AG20443 (cell line): Measurements from ENCODE around the gene IRF2.
A peak's percentile ranks its signal among the peaks of the same experiment; 100 is the strongest.

Experiments used
- DNase-seq: peaks from one replicate; pipeline ENCODE4 v3.0.0; 2012; ENCODE audit warnings: low spot score, mixed read lengths

Gene IRF2

DNA sequence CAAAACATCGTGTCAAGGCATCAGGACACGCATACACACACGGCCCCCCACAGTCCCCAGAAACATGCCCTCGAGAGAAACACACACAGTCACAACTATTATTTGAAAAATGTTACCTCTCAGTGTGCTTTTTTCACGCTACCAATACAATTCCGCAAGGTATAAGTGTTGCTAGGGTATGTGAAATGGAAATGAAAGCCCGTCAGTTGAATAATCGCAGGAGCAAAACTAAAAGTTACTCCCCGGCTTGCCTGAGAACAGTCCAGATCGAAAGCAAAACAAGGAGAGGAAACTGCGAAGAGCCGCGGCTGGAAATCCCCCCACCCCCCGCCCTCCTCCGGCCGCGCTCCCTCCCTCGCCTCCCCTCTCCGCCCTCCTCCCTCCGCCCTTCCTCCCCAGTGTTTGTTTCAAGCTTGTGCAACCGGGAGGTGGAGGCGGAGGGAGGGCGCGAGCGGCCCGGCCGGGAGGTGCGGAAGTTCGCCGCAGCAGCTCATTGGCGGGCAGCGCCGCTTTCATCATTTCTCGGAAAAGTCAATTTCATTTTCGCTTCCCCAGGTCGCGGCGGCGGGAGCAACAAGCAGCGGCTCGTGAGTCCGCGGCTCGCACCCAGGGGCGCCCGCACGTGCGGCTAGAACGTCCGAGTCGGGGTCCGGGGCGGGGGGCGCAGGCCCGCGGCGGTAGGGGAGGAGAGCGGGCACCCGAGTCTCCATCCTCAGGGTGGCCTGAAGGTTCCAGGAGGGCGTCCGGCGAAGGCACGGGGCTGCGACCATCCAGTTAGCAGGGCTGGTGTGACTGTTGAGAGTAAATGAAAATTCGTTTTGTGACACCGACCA is at the start of gene IRF2:
IRF2 (minus strand) TSS at position 288 of the 833 bp plus-strand sequence. CDS start 45,486 bp downstream, outside the sequence.
- peak; percentile 98 for DNase-seq

DNA sequence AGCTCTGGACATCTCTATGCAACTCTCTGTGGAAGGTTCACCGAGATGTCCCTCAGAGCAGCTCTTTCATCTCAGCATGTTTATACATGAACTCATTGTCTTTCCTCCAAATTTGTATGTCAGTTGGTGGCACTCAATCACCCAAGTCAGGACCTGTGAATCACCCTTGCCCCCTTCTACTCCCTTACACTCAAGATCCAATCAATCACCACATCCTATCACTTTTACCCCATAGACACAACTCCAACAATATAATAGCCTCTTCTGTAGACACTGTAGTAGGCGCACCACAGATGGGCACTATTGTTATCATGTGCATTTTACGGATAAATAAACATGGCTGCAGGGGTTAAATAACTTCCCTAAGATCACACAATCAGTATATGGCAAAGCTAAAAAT is 41.3 kb upstream of the IRF2 start:
- DNase-seq, result no peak

DNA sequence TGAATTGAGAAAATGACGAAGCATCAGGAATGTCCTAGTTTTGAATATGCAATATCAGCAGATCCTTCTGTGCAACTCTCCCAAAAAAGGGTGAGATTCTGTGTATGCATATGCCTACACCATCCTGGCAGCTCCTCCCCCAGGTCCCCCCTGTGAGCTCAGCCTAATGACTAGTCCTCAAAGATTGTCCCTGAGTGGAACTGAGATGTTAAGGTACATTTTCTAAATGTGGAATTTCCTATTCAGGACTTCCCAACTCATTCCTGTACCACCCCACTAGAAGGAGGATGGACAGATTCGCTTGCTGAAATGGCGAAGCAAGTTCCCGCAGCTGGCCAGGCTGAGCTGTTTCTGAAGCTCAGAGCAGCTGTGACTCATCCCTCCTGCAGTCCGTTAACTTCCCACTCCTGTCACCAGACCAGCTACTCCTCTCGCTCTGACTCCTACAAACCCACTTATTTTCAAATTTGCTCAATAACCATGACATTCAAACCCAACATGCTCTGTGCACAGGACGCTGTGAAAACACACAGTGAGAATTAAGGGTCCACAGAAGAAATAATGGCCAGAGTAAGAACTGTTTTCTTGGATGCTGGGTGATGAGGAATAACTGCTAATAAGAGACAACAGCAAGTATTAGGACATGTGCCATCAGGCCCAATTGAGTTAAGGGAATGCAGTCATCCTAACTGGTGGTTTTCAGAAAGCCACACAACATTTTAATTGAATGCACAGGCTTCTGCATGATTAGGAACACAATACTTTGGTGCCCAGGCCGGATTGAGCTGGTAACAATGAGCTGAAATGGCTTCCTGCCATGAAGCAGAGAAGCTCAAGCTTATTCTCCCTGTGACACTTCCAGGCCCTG is 40.0 kb upstream of the IRF2 start:
- DNase-seq, result peak; percentile 96

DNA sequence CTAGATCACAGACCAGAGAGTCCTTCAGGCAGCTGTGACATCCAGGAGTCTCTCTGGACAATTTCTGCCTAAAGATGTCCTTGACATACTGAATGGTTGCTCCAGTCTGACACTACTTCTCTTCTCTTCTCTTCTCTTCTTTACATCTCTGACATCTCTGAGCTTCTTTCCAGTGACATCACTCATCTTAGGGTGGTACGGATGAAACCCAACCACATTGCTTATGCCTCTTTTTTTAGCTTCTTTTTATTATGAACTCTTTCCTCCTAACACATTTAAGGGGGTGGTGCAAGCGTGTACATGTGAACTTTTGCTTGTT is 39.4 kb upstream of the IRF2 start:
- peak; percentile 17 for DNase-seq

DNA sequence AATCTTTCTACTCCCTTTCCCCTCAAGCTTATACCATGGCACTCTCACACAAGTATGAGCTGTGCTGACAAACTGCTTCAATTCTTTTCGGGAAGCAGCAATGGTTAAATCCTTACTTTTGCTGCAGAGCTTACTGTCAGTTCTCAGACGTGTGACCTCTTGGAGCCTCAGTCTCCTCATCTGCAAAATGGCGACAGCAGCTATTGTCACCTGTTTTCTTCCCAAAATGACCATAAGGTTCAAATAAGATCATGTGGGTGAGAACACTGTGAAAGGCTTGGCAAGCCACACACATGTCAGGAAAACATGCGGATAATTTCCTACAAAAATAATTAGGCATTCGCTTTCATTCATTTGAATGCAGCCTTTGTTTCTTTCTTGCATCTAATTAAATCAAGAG is 36.8 kb upstream of the IRF2 start:
- no peak for DNase-seq

DNA sequence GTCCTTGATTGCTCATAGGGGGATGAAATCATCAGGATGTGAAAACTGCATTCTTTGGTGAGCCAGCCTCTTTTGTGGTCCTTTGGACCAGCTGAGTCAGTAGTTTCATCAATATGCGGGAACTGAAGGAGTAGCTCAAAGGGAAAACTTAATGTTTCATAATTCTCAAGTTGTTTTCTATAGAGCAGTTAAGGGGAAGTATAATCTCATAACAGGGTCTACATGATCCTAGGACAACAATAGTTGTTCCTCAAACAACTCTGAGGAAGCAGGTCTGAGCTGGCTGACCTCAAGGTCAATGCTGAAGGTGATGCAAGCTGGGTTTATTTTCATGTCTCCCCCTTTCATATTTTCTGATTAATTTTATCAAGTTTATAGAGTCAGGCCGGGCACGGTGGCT is 36.1 kb upstream of the IRF2 start:
- no peak for DNase-seq

DNA sequence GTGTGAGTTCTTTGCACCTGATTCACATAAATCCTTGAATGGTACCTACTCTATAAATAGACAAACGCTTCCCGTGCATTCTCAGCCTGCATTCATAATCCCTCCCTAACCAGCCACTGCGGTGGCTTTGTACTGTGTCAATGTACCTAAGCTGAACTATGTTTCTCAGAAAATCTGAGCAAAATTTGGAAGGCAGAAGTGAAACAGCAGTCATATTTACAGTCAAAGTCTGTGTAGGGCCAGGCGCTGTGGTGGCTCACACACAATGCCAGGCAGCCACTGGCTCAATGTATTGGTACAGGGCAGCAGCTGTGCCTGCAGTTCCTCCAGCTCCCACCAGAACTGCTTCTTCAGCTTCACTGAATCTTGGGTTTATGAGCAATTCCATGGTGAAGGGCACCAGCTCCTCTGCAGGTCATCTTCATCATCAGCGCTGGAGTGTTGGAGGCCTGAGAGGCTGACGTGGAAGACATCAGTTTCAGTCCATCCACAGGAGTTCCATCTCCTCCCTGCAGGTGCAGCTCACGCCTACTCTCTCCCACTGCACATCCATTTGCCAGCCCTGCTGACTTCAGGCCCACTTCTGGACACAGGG is 32.3 kb upstream of the IRF2 start:
- no peak for DNase-seq

DNA sequence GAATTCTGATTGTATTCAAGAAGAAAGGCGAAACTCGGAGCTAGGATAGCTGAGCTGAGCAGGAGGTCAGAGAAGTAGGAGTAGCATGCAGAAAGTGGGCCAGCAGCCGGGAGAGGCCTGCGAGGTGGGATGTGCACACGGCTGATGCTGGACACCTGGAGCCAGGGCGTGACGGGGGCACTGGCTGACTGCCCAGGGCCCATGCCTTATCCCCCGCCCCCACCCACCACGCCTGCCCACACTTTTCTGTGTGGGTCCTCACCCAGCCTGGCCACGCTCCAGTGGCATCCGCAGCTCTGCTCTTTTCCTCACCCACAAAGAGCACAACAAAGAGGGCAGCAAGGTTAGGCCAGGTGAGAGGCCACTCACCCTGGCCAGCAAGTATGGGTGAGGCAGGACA is 30.0 kb upstream of the IRF2 start:
- DNase-seq, result no peak

DNA sequence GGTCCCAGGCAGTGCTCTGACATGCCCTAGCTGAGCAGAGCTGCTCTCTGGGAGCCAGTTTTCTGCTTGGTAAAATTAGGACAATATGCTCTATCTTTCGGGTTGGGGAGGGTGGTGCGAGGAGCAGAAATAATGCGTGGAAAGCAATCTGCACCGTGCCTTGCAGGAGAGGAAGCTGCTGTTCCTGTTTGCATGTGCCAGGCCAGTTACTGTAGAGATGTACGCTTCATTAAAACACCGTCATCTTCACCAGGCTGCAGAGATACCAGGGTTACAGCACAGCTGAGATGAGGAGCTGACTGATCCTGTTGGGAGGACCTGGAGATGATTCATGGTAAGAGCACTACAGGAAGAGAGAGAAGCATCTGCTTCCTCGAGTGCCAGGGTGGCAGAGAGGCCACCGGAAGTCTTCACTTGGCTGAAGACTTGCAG is 29.5 kb upstream of the IRF2 start:
- DNase-seq, result peak; percentile 55

DNA sequence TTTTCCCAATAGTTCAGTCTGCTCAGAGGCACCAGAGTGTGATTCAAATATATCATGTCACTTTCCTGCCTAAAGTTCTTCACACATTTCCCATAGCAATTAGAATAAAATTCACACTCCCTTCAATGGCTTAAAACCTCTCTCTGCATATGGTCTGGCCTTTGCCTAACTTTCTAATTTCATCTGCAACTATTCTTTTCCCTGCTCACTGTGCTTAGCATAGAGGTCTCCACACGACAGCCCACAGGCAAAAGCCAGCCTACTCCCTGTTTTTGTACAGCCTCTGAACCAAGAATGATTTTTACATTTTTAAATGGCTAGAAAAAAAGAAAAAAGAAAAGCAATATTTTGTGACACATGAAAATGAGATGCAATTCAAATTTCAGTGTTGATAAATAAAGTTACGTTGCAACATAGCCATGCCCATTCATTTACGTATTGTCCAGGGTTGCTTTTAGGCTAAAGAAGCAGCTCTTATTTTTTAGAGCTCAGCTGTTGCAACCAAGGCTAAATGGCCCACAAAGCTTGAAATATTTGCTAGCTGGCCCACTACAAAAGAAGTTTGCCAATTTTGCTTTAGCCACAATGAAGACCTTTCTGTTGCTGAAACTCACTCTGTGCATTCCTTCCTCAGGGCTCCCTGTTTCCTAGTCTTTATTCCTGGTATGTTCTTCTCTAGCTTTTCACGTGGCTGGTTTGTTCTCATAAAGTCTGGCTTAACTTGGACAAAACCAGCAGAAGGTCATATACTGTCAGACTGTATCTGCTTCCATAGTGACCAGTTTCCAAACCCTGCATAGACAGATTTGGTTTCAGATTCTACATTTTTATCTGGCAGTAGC is 26.6 kb upstream of the IRF2 start:
- DNase-seq, result no peak

DNA sequence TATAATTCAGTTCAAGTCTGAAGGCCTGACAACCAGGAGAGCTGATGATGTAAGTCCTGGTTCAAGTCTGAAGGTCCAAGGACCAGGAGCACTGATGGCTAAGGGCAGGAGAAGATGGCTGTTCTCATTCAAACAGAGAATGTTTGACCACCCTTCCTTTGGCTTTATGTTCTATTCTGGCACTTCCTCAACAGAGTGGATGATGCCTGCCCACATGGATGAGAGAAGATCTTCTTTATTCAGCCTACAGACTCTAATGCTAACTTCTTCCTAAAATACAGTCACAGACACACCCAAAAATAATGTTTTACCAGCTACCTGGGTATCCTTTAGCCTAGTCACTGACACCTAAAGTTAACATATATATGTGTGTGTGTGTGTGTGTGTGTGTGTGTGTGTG is 25.6 kb upstream of the IRF2 start:
- DNase-seq, result no peak

DNA sequence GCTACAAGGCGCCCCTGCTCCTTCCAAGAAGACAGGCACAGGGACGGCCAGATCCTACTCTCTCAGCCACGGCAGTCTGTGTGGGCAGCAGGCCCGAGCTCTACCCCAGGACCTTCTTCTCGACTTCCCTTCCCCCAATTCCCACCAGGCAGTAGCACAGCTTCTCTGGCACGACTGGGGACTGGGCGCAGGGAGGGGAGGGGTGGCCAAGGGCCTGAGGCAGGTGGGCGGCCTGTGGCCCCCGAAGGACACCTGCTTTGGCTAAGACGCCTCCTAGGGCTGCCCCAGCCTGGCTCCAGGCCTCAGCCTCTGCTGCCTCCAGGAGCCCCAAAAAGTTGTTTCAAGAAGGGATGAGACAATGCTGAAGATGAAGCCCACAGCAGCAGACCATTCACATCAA is 24.2 kb upstream of the IRF2 start:
- DNase-seq, result no peak

DNA sequence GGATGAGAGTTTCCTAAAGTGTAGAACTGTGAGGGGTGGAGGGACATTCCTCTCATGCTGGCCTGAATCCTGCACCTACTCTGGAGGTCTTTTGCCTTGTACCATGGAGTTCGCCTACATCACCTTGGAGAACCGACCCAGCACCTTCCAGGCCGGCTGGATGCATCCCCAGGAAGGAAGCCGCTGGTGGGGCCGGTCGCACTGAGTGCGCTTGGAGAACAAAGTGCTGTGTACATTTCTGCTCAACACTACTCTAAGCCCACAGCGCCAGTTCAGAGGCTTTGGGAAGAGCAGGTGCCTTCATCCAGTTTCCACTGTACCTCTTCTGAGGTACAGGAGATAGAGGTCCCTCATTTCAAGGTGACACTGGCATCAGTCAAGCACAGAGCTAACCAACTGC is 15.4 kb upstream of the IRF2 start:
- no peak for DNase-seq

DNA sequence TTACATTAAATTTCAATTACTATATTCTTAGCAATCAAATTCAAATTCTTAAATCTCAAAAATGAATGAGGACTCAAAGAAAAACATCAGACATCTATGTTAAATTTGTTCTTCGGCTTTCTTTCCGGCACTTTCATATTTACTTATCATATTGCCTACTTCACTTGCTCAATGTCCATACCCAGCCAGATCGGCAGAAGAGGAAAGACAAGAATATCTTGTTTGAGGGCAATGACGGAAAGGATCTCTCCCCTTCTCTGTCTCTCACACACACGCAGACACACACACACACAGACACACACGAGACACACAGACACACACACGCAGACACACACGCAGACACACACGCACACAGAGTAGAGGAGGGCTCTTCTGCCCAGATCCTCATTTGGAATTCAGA is 13.2 kb upstream of the IRF2 start:
- DNase-seq, result no peak

DNA sequence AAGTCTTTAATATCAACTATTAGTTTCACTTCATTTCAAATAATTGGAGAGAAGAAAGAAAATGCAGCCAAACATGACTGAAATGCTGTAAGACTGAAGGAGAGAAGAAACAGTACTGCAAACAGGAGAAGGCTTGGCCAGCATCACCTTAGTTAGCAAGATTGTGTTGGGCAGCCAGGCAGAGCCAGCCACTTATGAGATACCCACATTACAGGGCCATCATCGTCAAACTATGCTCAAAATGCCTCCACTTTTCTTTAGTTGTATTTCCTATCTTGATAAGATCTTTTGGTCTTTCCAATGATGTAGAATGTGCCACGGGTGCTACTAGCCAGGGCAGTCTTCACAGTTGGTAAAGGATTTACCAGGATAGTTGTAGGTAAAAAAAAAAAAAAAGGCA is 10.9 kb upstream of the IRF2 start:
- DNase-seq, result no peak

DNA sequence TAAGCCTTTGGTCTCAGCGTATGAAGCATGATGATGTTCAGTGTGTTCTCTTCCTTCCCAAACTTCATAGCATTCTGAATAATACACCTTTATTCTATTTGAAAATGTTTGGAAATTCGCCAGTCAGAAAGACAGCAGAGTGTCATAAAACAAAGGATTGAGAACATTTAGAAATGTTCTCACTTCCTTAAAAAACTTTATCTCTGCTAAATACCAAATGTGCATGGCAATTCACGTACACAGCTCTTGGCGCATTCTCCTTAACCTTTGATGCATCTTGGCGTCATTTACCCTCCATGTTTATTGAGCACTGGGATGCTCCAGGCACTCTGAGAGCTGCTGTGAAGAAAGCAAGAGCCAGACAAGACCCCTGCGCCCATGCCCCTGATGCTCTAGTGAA is 7.2 kb upstream of the IRF2 start:
- DNase-seq, result no peak

DNA sequence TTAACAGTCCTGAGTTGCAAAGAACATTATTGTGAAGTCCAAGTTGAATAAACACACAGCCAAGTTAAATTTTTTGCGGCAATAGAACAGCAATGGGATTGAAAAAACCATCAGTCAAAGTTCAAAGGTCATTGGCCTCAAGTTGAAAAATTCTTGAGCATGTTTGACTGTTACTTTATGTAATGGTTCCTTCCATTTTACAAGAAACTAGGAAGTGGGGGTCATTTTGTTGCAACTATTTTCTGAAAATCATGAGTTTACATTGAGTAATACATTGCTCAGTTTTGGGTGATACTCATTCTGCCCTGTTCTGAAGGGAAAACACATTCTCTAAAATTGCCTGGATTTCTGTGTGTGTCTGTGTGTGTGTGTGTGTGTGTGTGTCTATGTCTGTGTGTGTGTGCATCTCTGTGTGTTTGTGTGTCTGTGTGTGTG is 5.2 kb upstream of the IRF2 start:
- DNase-seq, result no peak

DNA sequence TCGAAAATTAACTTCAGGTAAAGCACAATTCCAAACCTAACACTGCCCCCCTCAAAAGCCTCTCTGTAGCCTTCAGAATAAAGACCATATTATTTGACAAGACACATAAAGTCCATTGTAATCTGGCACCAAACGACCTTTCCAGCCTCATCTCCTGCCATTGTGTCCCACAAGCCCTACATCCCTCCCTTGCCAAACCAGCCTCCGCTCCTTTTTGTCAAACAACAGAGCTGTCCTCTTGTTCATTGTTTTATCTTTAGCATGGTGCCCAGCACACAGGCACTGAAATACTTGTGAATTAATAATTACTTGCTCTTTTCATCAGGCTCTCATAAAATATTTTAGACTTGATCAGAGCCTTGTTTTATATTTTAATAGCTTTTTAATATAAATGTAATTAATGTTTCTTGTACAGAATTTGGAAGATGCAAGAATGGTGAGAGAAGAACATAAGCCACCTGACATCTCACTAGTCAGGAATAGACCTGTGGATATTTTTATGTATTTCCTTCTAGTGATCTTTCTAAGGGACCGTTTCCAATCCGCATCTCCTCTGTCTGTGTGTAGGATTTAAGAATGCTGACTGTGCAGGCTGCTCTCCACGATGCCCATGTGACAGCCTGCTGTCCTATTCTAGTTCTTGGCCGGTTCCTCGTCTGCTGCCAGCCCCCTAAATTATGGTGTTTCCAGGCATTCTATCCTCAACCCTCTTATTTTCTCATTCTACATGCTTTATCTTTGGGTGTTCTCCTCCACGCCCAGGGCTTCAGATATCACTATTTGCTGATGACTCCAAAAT is 3.0 kb upstream of the IRF2 start:
- DNase-seq, result no peak

DNA sequence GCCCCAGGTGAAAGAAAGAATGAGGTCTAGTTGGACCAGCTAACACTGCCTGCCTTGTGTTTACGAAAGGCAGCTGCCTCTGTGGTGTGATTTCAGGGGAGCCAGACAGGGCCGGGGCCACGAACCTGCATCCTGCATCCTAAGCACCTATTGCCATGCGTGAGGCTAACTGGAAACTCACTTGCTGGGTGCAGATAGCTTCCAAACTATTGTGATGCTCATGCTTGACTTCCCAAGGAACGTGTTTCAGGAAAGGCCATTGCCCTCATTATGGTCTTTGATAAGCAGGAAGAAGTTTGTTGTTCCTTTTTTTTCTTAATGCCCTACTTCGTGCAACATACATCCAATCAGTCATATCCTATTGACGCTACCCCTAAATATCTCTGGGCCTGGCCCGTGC is 2.3 kb upstream of the IRF2 start:
- DNase-seq, result no peak

DNA sequence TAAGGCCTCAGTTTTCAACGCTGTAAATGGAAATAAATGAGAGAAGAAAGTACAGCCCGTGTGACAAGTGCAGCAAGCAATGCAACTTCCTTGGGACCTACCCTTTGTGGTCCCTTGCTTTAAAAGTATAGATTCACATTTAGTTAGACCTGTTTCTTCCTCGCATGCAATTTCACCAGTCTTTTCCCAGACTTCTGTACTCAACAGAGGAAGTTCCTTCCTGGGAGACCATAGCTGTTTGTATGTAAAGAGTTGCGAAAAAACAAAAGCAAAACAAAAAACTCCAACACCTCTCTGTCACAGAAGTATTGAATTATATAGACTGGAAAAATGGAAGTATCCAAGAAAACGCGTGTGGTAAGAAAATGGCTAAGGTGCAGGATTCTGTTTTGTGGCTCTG is 1.1 kb upstream of the IRF2 start:
- DNase-seq, result no peak

DNA sequence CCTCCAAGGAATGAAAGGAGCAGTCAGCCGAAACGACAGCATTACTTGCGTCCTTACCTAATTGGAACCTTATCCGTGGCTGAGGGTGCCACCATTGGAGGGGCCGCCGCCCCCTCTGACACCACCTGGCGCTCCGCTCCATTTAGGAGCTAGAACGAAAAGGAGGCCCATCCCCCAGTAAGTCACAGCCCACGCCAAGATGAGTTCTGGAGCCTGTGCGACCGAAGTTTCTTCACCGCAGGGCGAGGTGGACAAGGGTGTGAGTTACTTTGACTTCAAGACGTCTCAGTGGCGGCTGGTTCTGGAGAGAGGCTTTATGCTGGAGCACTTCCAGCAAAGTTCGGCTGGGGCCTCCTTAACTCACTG is 729 bp upstream of the IRF2 start:
- peak; percentile 70 for DNase-seq
